Neural progenitor cell (in vitro differentiated cells): ENCODE data around the gene BRINP1.

Experiments used
- CTCF ChIP-seq: fragments of 200-600 bp; sonication (generic); IDR thresholded peaks from 2 replicates; pipeline ENCODE4 v1.5.1; 2017; ENCODE audit warnings: antibody characterized with exemption, mild to moderate bottlenecking
- EZH2phosphoT487 ChIP-seq: fragments of 200-600 bp; sonication (generic); IDR thresholded peaks from 2 replicates; pipeline ENCODE4 v1.6.1; 2017; ENCODE audit warnings: antibody characterized with exemption

DNA sequence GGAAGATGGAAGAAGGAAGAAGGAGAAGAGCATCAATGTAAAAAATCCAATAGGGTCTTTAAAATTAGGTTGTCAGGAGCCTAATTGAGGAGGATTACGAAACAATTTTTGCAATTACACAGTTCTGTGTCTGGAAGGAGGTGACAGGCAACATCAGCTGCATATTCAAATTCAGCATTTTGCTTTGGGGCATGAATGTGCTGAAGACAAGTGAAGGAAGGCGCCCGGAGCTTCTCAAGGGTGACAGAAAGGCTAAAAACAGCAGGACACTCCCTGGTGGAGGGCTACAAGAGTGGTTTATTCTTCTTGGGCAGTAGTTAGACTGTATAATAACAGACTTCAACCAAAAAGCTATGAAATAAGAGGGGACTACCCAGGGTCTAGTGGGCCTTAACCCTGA, 188.3 kb downstream of the BRINP1 start:
- TF ChIP-seq CTCF = no peak
- TF ChIP-seq EZH2phosphoT487 = no peak
